HFFc6 (cell line): ENCODE results near the gene HTR7. TPM values are rescaled to one million over a fixed set of nuclear protein-coding genes. Genes with fewer than 3 reads are reported as not detected.
"Not testable (repeated sequence)": the region's sequence is repeated elsewhere in the genome, so short reads cannot be mapped to it uniquely, and the experiment has no call there.

ENCODE experiments used
- DNase-seq: peaks from one replicate; pipeline ENCODE4 v3.0.0-alpha.2; 2018
- H3K27ac Mint-ChIP-seq: 2 replicates; pipeline ENCODE4 v1.8.0; 2020; ENCODE audit warnings: mild to moderate bottlenecking, mixed read lengths
- H3K27me3 Mint-ChIP-seq: 2 replicates; pipeline ENCODE4 v1.8.0; 2021; ENCODE audit warnings: mild to moderate bottlenecking, moderate library complexity, mixed read lengths; ENCODE audit not compliant: insufficient read depth
- H3K36me3 Mint-ChIP-seq: 2 replicates; pipeline ENCODE4 v1.8.0; 2021; ENCODE audit warnings: low read depth, mixed read lengths
- H3K4me1 Mint-ChIP-seq: 2 replicates; pipeline ENCODE4 v1.8.0; 2020; ENCODE audit warnings: low read depth, mixed read lengths
- H3K4me3 Mint-ChIP-seq: 2 replicates; pipeline ENCODE4 v1.8.0; 2020; ENCODE audit warnings: mild to moderate bottlenecking, moderate library complexity, mixed read lengths
- H3K9me3 Mint-ChIP-seq: 2 replicates; pipeline ENCODE4 v1.8.0; 2020; ENCODE audit warnings: mild to moderate bottlenecking, mixed read lengths
- CTCF ChIP-seq: fragments of 200-600 bp; sonication (generic); IDR thresholded peaks from 2 replicates; pipeline ENCODE4 v1.5.0; 2021; ENCODE audit warnings: antibody characterized with exemption, mild to moderate bottlenecking
- total RNA-seq, 6 experiments: library from RNA; stranded (reverse); fragmentation: NEBNext Ultra II Directional; extraction: Animal tissue kit (Norgen Biotek cat#: 25700); gene quantifications; 2 replicates in 1 of 6; 3 replicates in 5 of 6; pipeline ENCODE4 v1.2.3, GENCODE V29; 2021

Gene HTR7
- total RNA-seq, 6 experiments from 2014 or later: 0.23 to 0.50 (median 0.30) TPM

- peak; percentile 88 for TF ChIP-seq CTCF
- H3K27me3 Mint-ChIP-seq, H3K9me3 Mint-ChIP-seq, H3K4me3 Mint-ChIP-seq, H3K27ac Mint-ChIP-seq, H3K36me3 Mint-ChIP-seq: not testable (repeated sequence)
- DNase-seq: peak; percentile 24
- peaks cover 16% of the 10 kb centered on the region for H3K4me1 Mint-ChIP-seq
These were observed 22.4 kb upstream of the HTR7 start for GRCh38 chr10:90880059-90880719.

GRCh38 chr10:90879062-90879461 lies 21.2 kb upstream of the HTR7 start:
- Mint-ChIP-seq H3K4me3 (no peak overlapping the region), H3K27me3 (no peaks in the 10 kb centered on the region; the same call in 1 of the 2 replicates), H3K27ac (no peak overlapping the region), H3K4me1 (peaks cover 8% of the 10 kb centered on the region), H3K36me3 (peaks cover 6% of the 10 kb centered on the region), H3K9me3 (no peaks in the 10 kb centered on the region)
- no peak for TF ChIP-seq CTCF
- no peak for DNase-seq

GRCh38 chr10:90872648-90873020 lies 14.8 kb upstream of the HTR7 start:
- peak; percentile 2 for DNase-seq
- Mint-ChIP-seq H3K27me3 (peaks cover 7% of the 10 kb centered on the region), H3K4me1 (peaks cover 36% of the 10 kb centered on the region), H3K9me3 (peaks cover 4% of the 10 kb centered on the region), H3K36me3 (peaks cover 11% of the 10 kb centered on the region), H3K27ac (peak overlapping the region; percentile 86), H3K4me3 (peak overlapping the region; percentile 94)
- no peak for TF ChIP-seq CTCF

GRCh38 chr10:90871766-90872647 lies 14.2 kb upstream of the HTR7 start, which contains the start of gene RPP30:
Gene RPP30, plus strand, starts transcription at chr10:90871974. Its CDS starts 13 bp downstream, at chr10:90871987.
- peak within 1 kb of the TSS; percentile 86 for H3K27ac Mint-ChIP-seq
- H3K4me3 Mint-ChIP-seq: peak within 1 kb of the TSS; percentile 94
- H3K4me1 Mint-ChIP-seq: peaks cover 36% of the 10 kb centered on the region
- peaks cover 4% of the 10 kb centered on the region for H3K9me3 Mint-ChIP-seq
- H3K27me3 Mint-ChIP-seq: peaks cover 8% of the 10 kb centered on the region
- peak; percentile 78 for DNase-seq
- TF ChIP-seq CTCF: no peak
- H3K36me3 Mint-ChIP-seq: peaks cover 11% of the 10 kb centered on the region

DNA sequence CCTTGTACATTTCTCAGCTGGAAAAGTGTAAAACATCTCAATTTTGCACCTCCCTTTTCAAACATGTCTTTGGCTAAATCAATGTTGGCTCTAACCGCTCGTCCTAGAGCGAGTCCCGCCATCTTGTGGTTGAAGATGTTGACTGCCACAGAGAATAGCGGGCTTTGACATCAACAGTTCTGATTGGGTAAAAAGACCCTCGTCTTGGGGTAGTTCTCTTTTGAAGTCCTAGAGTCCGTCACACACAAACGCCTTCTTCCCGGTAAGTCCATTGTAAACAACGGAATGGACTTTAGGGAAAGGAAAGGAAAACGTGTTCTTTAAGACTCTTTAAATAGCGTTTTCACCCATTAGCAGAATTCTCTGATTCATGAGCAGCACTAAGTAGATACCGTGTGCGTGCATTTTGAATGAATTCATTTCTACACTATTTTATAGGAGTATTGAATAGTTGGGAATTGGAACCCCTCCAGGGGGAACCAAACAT lies 13.5 kb upstream of the HTR7 start:
- H3K27ac Mint-ChIP-seq: peak overlapping the region; percentile 86
- peaks cover 4% of the 10 kb centered on the region for H3K9me3 Mint-ChIP-seq
- peaks cover 11% of the 10 kb centered on the region for H3K36me3 Mint-ChIP-seq
- peak overlapping the region; percentile 94 for H3K4me3 Mint-ChIP-seq
- peaks cover 10% of the 10 kb centered on the region for H3K27me3 Mint-ChIP-seq
- peaks cover 36% of the 10 kb centered on the region for H3K4me1 Mint-ChIP-seq
- peak; percentile 78 for TF ChIP-seq CTCF
- peak; percentile 74 for DNase-seq
